ENCODE data around the gene FBXO24. TPM values are rescaled to one million over a fixed set of nuclear protein-coding genes. Genes with fewer than 3 reads are reported as not detected.

The FBXO24 gene
- total and polyA plus RNA-seq, 10 of the 15 experiments (the other 5 are each of a cell fraction or from before 2014, with no cell fraction given) = 0.11 to 0.96 (median 0.27) TPM; not detected in 4

- TF ChIP-seq ZNF622 (IDR thresholded peaks at IDR 0.05) = no peak
- no peak for TF ChIP-seq LARP7 (IDR thresholded peaks at IDR 0.05)
- TF ChIP-seq CBX3 (IDR thresholded peaks at IDR 0.05; ENCODE audit: borderline replicate concordance, low read depth) = no peak
- TF ChIP-seq SIX5 (IDR thresholded peaks at IDR 0.05; ENCODE audit: low read depth, low read length, severe bottlenecking) = no peak
- no peak for TF ChIP-seq ZBTB11 (CRISPR knock-in tag; IDR thresholded peaks at IDR 0.05)
- TF ChIP-seq BMI1 (IDR thresholded peaks at IDR 0.05; ENCODE audit: borderline replicate concordance) = no peak
- TF ChIP-seq BACH1 (IDR thresholded peaks at IDR 0.05; ENCODE audit: borderline replicate concordance) = no peak
- no peak for TF ChIP-seq SMARCA5 (IDR thresholded peaks at IDR 0.05)
- peak; percentile 49; the same call in 1 of the 2 replicates for TF ChIP-seq MTA2 (IDR thresholded peaks at IDR 0.05; ENCODE audit: low read depth)
- TF ChIP-seq SREBF2 (IDR thresholded peaks at IDR 0.05; ENCODE audit: low read length) = no peak
- no peak for TF ChIP-seq POLR2AphosphoS2 (IDR thresholded peaks at IDR 0.05; ENCODE audit: low read depth, low read length)
- TF ChIP-seq CREB1 (IDR thresholded peaks at IDR 0.05; ENCODE audit: low read depth) = no peak
- TF ChIP-seq RELB (IDR thresholded peaks at IDR 0.05; ENCODE audit: low read depth) = peak; percentile 53; the same call in 1 of the 2 replicates
- TF ChIP-seq KLF5 (IDR thresholded peaks at IDR 0.05; ENCODE audit: partially characterized antibody) = no peak
- TF ChIP-seq SIN3A (IDR thresholded peaks at IDR 0.05; ENCODE audit: low read depth, low read length) = no peak
- peak; percentile 79 for TF ChIP-seq SKIL (IDR thresholded peaks at IDR 0.05; ENCODE audit: low read depth, poor library complexity, severe bottlenecking)
- TF ChIP-seq ZSCAN29 (IDR thresholded peaks at IDR 0.05) = no peak
- TF ChIP-seq ATF2 (IDR thresholded peaks at IDR 0.05; ENCODE audit: low read length) = no peak
- no peak for TF ChIP-seq KAT2A (conservative IDR thresholded peaks at IDR 0.05; ENCODE audit: control insufficient read depth, low read depth, low read length)
- TF ChIP-seq ASH2L (IDR thresholded peaks at IDR 0.05; ENCODE audit: borderline replicate concordance, low read depth) = no peak
- peak; percentile 49; the same call in 1 of the 2 replicates for TF ChIP-seq TAF1 (IDR thresholded peaks at IDR 0.05; ENCODE audit: borderline replicate concordance, low read depth, low read length)
These were observed 39.8 kb upstream of the FBXO24 start (continued) for GRCh38 chr7:100546129-100546925.

All from GM12878 (cell line).